K562 (cell line): ENCODE results near the gene WDR44. TPM values are rescaled to one million over a fixed set of nuclear protein-coding genes. Genes with fewer than 3 reads are reported as not detected.

Experiments
- BMI1 ChIP-seq: fragments of 150-350 bp; IDR thresholded peaks from 2 replicates; pipeline ENCODE4 v1.6.1; 2014; ENCODE audit warnings: low read length
- BRD4 ChIP-seq: fragments of 200-600 bp; sonication (generic); IDR thresholded peaks from 2 replicates; pipeline ENCODE4 v1.6.1; 2017; ENCODE audit warnings: inconsistent platforms
- CHD4 ChIP-seq: fragments of 200-600 bp; sonication (generic); IDR thresholded peaks from 3 replicates; pipeline ENCODE4 v1.6.1; 2012; ENCODE audit warnings: low read depth, mild to moderate bottlenecking, mixed read lengths, low read length, inconsistent platforms; ENCODE audit not compliant: insufficient read depth, insufficient replicate concordance, poor library complexity, severe bottlenecking
- CSDE1 ChIP-seq, 2 experiments: fragments of 450-650 bp; IDR thresholded peaks; 2 replicates each; pipeline ENCODE4 v1.6.1; 2016; ENCODE audit warnings: mild to moderate bottlenecking in 1 of 2
- ETV5 ChIP-seq: sonication (generic); formaldehyde crosslinking; IDR thresholded peaks from 2 replicates; pipeline ENCODE4 v1.4.0; 2020; ENCODE audit warnings: low read depth, mild to moderate bottlenecking, missing genetic modification reagents
- HCFC1 ChIP-seq: IDR thresholded peaks from 2 replicates; pipeline ENCODE4 v1.6.1; 2012; ENCODE audit warnings: low read depth, low read length, improper control_type of control experiment
- KDM1A ChIP-seq, 2 experiments: fragments of 450-650 bp; IDR thresholded peaks; 2 replicates each; pipeline ENCODE4 v1.6.1; 2016; ENCODE audit warnings: mild to moderate bottlenecking in 2 of 2
- KHSRP ChIP-seq: fragments of 450-650 bp; IDR thresholded peaks from 2 replicates; pipeline ENCODE4 v1.6.1; 2017
- MAFG ChIP-seq: fragments of 450-650 bp; conservative IDR thresholded peaks from 2 replicates; pipeline ENCODE4 v1.6.1; 2016; ENCODE audit warnings: missing genetic modification characterization, missing compliant biosample characterization
- MXI1 ChIP-seq: IDR thresholded peaks from 2 replicates; pipeline ENCODE4 v1.6.1; 2011; ENCODE audit warnings: low read depth, mild to moderate bottlenecking, improper control_type of control experiment, low read length
- NBN ChIP-seq: fragments of 450-650 bp; IDR thresholded peaks from 2 replicates; pipeline ENCODE4 v1.6.1; 2016; ENCODE audit warnings: low read depth, mild to moderate bottlenecking
- NR2F6 ChIP-seq: fragments of 450-650 bp; formaldehyde crosslinking; IDR thresholded peaks from 2 replicates; pipeline ENCODE4 v1.4.0; 2020; ENCODE audit warnings: mild to moderate bottlenecking
- PML ChIP-seq: IDR thresholded peaks from 2 replicates; pipeline ENCODE4 v1.6.1; 2012; ENCODE audit warnings: low read length, inconsistent platforms
- POLR2B ChIP-seq: fragments of 450-650 bp; IDR thresholded peaks from 2 replicates; pipeline ENCODE4 v1.6.1; 2018; ENCODE audit warnings: low read depth; ENCODE audit not compliant: partially characterized antibody
- SIX5 ChIP-seq, 2 experiments: IDR thresholded peaks; 2 replicates each; pipeline ENCODE4 v1.6.1; 2011; ENCODE audit warnings: low read length in 2 of 2, borderline replicate concordance in 1 of 2, low read depth in 1 of 2, mild to moderate bottlenecking in 1 of 2, moderate library complexity in 1 of 2; ENCODE audit not compliant: insufficient read depth in 1 of 2
- SOX6 ChIP-seq: fragments of 450-650 bp; IDR thresholded peaks from 2 replicates; pipeline ENCODE4 v1.6.1; 2014; ENCODE audit warnings: mild to moderate bottlenecking
- TAF1 ChIP-seq: IDR thresholded peaks from 2 replicates; pipeline ENCODE4 v1.6.1; 2011; ENCODE audit warnings: mild to moderate bottlenecking, low read length, moderate library complexity; ENCODE audit not compliant: insufficient read depth, control insufficient read depth, severe bottlenecking; ENCODE audit errors: extremely low read depth
- ZBTB7A ChIP-seq: IDR thresholded peaks from 2 replicates; pipeline ENCODE4 v1.6.1; 2011; ENCODE audit warnings: low read depth, mild to moderate bottlenecking, low read length, moderate library complexity, borderline replicate concordance; ENCODE audit not compliant: control insufficient read depth
- ZC3H4 ChIP-seq: sonication (generic); formaldehyde crosslinking; IDR thresholded peaks from 2 replicates; pipeline ENCODE4 v1.9.0; 2021; ENCODE audit warnings: missing genetic modification reagents, borderline replicate concordance
- ZC3H8 ChIP-seq: fragments of 450-650 bp; IDR thresholded peaks from 2 replicates; pipeline ENCODE4 v1.6.1; 2017
- ZNF12 ChIP-seq: sonication (generic); formaldehyde crosslinking; IDR thresholded peaks from 2 replicates; pipeline ENCODE4 v1.4.0; 2020; ENCODE audit warnings: mild to moderate bottlenecking, missing genetic modification reagents
- ZNF146 ChIP-seq: IDR thresholded peaks from one replicate; pipeline ENCODE4 v1.6.1; 2018; ENCODE audit warnings: missing compliant biosample characterization; ENCODE audit not compliant: unreplicated experiment
- ZNF232 ChIP-seq: sonication (generic); formaldehyde crosslinking; IDR thresholded peaks from 2 replicates; pipeline ENCODE4 v1.8.0; 2022; ENCODE audit warnings: mild to moderate bottlenecking, missing genetic modification reagents
- polyA plus RNA-seq, 8 experiments: library from polyadenylated mRNA; depleted of rRNA in 4 of 8; stranded (reverse) in 5 of 8; unstranded in 3 of 8; fragments of >200 nt; fragmentation: Nextera tagmentation in 2 of 8; fragmentation: Illumina TruSeq in 1 of 8; extraction: Ambion mirVana in 2 of 8; extraction: Trizol in 1 of 8; gene quantifications; 2 replicates each; pipeline versions ENCODE4 v1.2.1 to v1.2.3, GENCODE V29; 2011 to 2014; ENCODE audit warnings: inconsistent platforms in 1 of 8, missing spikeins in 1 of 8
- total RNA-seq, 7 experiments: library from RNA; depleted of rRNA in 6 of 7; stranded (reverse); fragments of >200 nt in 6 of 7; fragmentation: Illumina TruSeq in 2 of 7; extraction: Trizol in 2 of 7; gene quantifications; 2 replicates each; pipeline versions ENCODE4 v1.2.1 to v1.2.3, GENCODE V29; 2011 to 2021; ENCODE audit warnings: low replicate concordance in 1 of 7
- TF ChIP-seq, protein P1 (sequence below): fragments of 250-450 bp; sonication (Bioruptor Pico); IDR thresholded peaks from 2 replicates; pipeline ENCODE4 v1.8.0; 2022; ENCODE audit warnings: inconsistent platforms
- TF ChIP-seq, protein P2 (sequence below): fragments of 200-800 bp; sonication (Bioruptor generic); IDR thresholded peaks from 2 replicates; pipeline ENCODE4 v1.6.1; 2017; ENCODE audit warnings: missing genetic modification characterization, missing compliant biosample characterization
- TF ChIP-seq, protein P3 (sequence below): sonication (generic); formaldehyde crosslinking; IDR thresholded peaks from 2 replicates; pipeline ENCODE4 v1.8.0; 2022; ENCODE audit warnings: mild to moderate bottlenecking, low read depth, missing genetic modification reagents

Gene WDR44
- total and polyA plus RNA-seq, 9 of the 15 experiments (the other 6 are each of a cell fraction or from before 2014, with no cell fraction given) = 5.6 to 20.0 (median 14.6) TPM

DNA sequence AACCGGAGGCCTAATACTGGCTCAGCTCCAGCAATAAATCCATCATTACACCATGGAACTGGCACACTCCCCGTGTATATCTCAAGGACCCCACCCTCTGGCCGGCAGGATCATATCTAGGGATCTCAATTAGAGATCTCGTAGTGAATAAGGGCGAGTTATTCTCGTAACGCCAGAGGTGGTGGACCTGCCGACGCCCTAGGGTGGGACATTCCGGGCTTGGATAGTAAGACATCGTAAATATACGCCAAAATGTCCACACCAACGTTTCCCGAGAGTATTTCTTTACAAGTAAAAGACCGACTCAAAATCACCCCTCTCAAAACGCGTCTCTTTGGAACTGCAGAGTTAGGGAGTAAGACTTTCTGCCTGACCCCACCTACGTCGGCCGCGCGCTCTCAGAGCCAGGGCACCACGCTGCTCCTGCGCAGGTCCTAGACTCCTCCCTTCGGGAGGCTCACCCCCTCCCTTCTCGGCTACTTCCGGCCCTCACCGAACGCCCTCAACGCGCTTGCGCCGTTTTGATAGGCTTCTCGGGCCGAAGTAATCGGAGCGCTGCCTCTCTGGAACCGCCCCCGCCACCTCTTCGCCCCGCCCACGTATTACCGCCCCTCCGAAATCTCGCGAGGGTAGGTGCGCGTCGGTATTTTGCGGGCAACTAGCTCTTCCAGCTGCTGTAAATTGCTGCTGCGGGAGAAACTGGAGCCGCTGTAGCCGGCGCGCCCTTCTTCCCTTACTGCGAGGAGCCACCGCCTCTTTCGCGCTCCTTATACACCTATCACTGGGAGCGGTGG, at the start of gene WDR44 (continued):
- TF ChIP-seq, protein P1, sequence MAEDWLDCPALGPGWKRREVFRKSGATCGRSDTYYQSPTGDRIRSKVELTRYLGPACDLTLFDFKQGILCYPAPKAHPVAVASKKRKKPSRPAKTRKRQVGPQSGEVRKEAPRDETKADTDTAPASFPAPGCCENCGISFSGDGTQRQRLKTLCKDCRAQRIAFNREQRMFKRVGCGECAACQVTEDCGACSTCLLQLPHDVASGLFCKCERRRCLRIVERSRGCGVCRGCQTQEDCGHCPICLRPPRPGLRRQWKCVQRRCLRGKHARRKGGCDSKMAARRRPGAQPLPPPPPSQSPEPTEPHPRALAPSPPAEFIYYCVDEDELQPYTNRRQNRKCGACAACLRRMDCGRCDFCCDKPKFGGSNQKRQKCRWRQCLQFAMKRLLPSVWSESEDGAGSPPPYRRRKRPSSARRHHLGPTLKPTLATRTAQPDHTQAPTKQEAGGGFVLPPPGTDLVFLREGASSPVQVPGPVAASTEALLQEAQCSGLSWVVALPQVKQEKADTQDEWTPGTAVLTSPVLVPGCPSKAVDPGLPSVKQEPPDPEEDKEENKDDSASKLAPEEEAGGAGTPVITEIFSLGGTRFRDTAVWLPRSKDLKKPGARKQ (CRISPR knock-in tag) = no peak
- TF ChIP-seq SOX6 (no peak), CSDE1 (IDR thresholded peaks at IDR 0.05) (no peak), BRD4 (no peak), HCFC1 (no peak), ZBTB7A (0 out of 2 replicates have a peak, but pooled peaks have one; percentile 25), ETV5 (CRISPR knock-in tag) (peak; percentile 98), CHD4 (no peak), NBN (no peak; the same call in 1 of the 2 replicates), ZC3H8 (no peak), MAFG (tag) (no peak), TAF1 (peak; percentile 73), KDM1A (IDR thresholded peaks at IDR 0.05) (peak in 1 of 2 experiments; percentile 33; a peak in 1 of 4 replicates), ZC3H4 (CRISPR knock-in tag) (no peak; the same call in 1 of the 2 replicates), KHSRP (no peak), POLR2B (peak; percentile 74), PML (peak; percentile 62; the same call in 1 of the 2 replicates), ZNF12 (no peak), BMI1 (no peak), ZNF232 (CRISPR knock-in tag) (0 out of 2 replicates have a peak, but pooled peaks have one; percentile 62), SIX5 (IDR thresholded peaks at IDR 0.05; ENCODE audit: borderline replicate concordance in 1 of 2, insufficient read depth in 1 of 2, low read depth in 1 of 2, low read length in 2 of 2) (no peak), ZNF146 (CRISPR knock-in tag) (no peak), NR2F6 (CRISPR knock-in tag) (no peak), MXI1 (0 out of 2 replicates have a peak, but pooled peaks have one; percentile 28)
- TF ChIP-seq, protein P2, sequence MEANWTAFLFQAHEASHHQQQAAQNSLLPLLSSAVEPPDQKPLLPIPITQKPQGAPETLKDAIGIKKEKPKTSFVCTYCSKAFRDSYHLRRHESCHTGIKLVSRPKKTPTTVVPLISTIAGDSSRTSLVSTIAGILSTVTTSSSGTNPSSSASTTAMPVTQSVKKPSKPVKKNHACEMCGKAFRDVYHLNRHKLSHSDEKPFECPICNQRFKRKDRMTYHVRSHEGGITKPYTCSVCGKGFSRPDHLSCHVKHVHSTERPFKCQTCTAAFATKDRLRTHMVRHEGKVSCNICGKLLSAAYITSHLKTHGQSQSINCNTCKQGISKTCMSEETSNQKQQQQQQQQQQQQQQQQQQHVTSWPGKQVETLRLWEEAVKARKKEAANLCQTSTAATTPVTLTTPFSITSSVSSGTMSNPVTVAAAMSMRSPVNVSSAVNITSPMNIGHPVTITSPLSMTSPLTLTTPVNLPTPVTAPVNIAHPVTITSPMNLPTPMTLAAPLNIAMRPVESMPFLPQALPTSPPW (CRISPR knock-in tag) = peak; percentile 86
- TF ChIP-seq, protein P3, sequence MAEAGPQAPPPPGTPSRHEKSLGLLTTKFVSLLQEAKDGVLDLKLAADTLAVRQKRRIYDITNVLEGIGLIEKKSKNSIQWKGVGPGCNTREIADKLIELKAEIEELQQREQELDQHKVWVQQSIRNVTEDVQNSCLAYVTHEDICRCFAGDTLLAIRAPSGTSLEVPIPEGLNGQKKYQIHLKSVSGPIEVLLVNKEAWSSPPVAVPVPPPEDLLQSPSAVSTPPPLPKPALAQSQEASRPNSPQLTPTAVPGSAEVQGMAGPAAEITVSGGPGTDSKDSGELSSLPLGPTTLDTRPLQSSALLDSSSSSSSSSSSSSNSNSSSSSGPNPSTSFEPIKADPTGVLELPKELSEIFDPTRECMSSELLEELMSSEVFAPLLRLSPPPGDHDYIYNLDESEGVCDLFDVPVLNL (CRISPR knock-in tag) = no peak
